Natural killer cell treated with Interleukin-12 subunit alpha and Interleukin-12 subunit beta and Interleukin-15 and Interleukin-18, amount 100 ng/mL, for 72 hours (primary cell): ENCODE measurements around the gene SPHK1. TPM values are rescaled to one million over a fixed set of nuclear protein-coding genes. Genes with fewer than 3 reads are reported as not detected.
"Not testable (repeated sequence)": the region's sequence is repeated elsewhere in the genome, so short reads cannot be mapped to it uniquely, and the experiment has no call there.

Source experiments
- ATAC-seq, 2 donors: fragments of 150-1000 bp; cut with Tn5 transposase in 1 of 2; sonication (Bioruptor Pico), chemical (Tn5 transposase) in 1 of 2; 2 replicates each; pipeline ENCODE4 v1.10.0; 2021
- DNase-seq: peaks from one replicate; pipeline ENCODE4 v3.0.0; 2022; ENCODE audit warnings: low spot score
- H3K27ac Mint-ChIP-seq, 2 donors: 1 replicate in 1 of 2; 2 replicates in 1 of 2; pipeline ENCODE4 v1.8.0; 2022; ENCODE audit warnings: mixed read lengths in 2 of 2, mild to moderate bottlenecking in 1 of 2, moderate library complexity in 1 of 2
- H3K27me3 Mint-ChIP-seq, 2 donors: 1 replicate in 1 of 2; 2 replicates in 1 of 2; pipeline ENCODE4 v1.8.0; 2022; ENCODE audit warnings: mixed read lengths in 2 of 2
- H3K36me3 Mint-ChIP-seq: one replicate; pipeline ENCODE4 v1.8.0; 2022; ENCODE audit warnings: mixed read lengths
- H3K4me1 Mint-ChIP-seq, 2 donors: 1 replicate in 1 of 2; 2 replicates in 1 of 2; pipeline ENCODE4 v1.8.0; 2022; ENCODE audit warnings: low read depth in 2 of 2, mixed read lengths in 2 of 2, mild to moderate bottlenecking in 1 of 2
- H3K4me3 Mint-ChIP-seq: one replicate; pipeline ENCODE4 v1.8.0; 2022; ENCODE audit warnings: mixed read lengths
- H3K9me3 Mint-ChIP-seq: 2 replicates; pipeline ENCODE4 v1.8.0; 2022; ENCODE audit warnings: mixed read lengths
- total RNA-seq, 2 donors: library from RNA; stranded (reverse); gene quantifications; one replicate each; pipeline ENCODE4 v1.2.3, GENCODE V29; 2022

SPHK1 gene, protein sequence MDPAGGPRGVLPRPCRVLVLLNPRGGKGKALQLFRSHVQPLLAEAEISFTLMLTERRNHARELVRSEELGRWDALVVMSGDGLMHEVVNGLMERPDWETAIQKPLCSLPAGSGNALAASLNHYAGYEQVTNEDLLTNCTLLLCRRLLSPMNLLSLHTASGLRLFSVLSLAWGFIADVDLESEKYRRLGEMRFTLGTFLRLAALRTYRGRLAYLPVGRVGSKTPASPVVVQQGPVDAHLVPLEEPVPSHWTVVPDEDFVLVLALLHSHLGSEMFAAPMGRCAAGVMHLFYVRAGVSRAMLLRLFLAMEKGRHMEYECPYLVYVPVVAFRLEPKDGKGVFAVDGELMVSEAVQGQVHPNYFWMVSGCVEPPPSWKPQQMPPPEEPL
- 10 to 100 TPM; 13.9 to 14.5 TPM for total RNA-seq

DNA sequence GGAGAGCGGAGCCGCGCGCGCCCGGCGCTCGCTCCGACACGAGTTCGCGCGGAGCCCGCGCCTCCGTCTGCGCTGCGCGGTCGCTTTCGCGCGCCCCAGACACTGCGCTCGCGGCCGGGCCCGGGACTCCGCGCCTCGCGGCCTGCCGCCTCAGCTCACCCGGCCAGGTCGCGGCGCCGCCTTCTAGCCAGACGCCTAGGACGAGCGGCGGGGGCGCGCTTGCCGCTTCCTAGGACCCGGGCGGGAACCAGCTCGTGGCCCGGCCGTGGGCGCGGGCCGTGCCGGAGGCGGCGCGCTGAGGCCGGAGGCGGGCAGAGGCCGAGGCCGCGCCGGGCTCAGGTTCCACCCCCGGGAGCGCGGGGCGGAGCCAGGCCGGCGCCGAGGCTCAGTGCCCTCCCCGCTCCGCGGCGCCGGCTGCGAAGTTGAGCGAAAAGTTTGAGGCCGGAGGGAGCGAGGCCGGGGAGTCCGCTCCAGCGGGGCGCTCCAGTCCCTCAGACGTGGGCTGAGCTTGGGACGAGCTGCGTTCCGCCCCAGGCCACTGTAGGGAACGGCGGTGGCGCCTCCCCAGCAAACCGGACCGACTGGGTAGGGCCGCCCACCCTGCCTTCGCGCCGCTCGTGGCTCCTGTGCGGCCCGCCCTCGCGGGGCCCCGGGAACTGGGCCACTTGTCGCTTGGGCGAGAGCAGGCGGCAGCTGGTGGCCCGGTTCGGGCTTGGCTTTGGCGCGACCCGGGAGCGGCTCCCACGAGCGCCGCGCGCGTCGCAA lies at the start of gene SPHK1:
SPHK1 (plus strand) TSS at position 388 of the 765 bp plus-strand sequence. CDS start 1,036 bp downstream, outside the sequence.
- Mint-ChIP-seq H3K27me3 (no peaks in the 10 kb centered on the region), H3K9me3 (no peaks in the 10 kb centered on the region), H3K36me3 (no peaks in the 10 kb centered on the region), H3K4me1 (peaks cover 0 to 16% of the 10 kb centered on the region in 2 donors), H3K27ac (peak within 1 kb of the TSS; percentile 79 to 92), H3K4me3 (peak within 1 kb of the TSS; percentile 94)
- DNase-seq: peak; percentile 86
- peak; percentile 86 to 88 for ATAC-seq

DNA sequence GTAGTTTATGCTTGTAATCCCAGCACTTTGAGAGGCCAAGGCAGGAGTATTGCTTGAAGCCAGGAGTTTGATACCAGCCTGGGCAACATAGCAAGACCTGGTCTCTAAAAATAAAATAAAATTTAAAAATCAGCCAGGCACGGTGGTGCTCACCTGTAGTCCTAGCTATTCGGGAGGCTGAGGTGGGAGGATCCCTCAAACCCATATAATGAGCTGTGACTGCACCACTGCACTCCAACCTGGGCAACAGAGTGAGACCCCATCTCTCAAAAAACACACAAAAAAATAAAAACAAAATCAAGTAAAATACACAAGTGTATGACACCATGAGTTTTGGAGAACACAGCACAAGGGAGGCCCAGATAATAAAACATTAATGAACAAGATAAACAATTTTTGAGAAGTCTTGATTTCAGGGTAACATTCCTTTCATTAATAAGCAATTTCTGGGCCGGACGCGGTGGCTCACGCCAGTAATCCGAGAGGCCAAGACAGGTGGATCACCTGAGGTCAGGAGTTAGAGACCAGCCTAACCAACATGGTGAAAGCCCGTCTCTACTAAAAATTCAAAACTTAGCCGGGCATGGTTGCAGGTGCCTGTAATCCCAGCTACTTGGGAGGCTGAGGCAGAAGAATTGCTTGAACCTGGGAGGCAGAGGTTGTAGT lies 48.6 kb upstream of the SPHK1 start:
- ATAC-seq (no peak), DNase-seq (no peak)
- H3K27ac Mint-ChIP-seq: no peak overlapping the region
- peaks cover 0 to 11% of the 10 kb centered on the region in 2 donors for H3K4me1 Mint-ChIP-seq
- no peaks in the 10 kb centered on the region for H3K27me3 Mint-ChIP-seq
- H3K4me3 Mint-ChIP-seq: no peak overlapping the region
- no peaks in the 10 kb centered on the region for H3K36me3 Mint-ChIP-seq
- no peaks in the 10 kb centered on the region for H3K9me3 Mint-ChIP-seq

DNA sequence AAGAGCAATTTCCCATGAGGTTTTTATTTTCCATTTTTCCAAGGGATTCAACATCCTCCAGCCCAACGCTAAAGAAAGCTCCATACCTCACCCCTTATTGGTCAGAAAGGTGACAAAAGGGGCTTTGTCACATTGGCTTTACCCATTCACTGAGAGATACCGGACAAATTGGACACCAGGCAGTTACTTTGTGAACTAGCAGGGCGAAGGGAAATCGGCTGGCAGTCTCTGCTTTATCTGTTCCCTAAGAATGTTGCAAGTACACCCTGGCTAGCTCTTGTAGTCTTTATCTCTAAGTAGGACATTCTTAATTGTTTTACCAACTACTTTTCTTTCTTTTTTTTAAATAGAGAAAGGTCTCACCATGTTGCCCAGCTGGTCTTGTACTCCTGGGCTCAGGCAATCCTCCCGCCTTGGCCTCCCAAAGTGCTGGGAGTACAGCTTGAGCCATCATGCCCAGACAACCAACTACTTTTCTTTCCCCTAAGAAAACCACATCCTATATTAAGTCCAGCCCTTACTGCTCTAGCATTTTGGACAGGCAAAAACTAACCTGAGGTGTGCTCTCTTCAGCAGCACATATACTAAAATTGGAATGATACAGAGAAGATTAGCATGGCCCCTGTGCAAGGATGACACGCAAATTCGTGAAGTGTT lies 47.5 kb upstream of the SPHK1 start:
- H3K4me3 Mint-ChIP-seq: no peak overlapping the region
- no peaks in the 10 kb centered on the region for H3K9me3 Mint-ChIP-seq
- no peaks in the 10 kb centered on the region for H3K27me3 Mint-ChIP-seq
- H3K36me3 Mint-ChIP-seq: peaks cover 1% of the 10 kb centered on the region
- ATAC-seq (no peak), DNase-seq (no peak)
- peaks cover 0 to 11% of the 10 kb centered on the region in 2 donors for H3K4me1 Mint-ChIP-seq
- H3K27ac Mint-ChIP-seq: no peak overlapping the region

- Mint-ChIP-seq H3K4me3 (no peak overlapping the region), H3K9me3 (no peaks in the 10 kb centered on the region), H3K36me3 (peaks cover 6% of the 10 kb centered on the region), H3K27ac (no peak overlapping the region), H3K4me1 (peaks cover 0 to 11% of the 10 kb centered on the region in 2 donors), H3K27me3 (no peaks in the 10 kb centered on the region)
- ATAC-seq: no peak
- DNase-seq: no peak
These were observed 47.0 kb upstream of the SPHK1 start for GRCh38 chr17:76337413-76337777.

- H3K27me3 Mint-ChIP-seq: no peaks in the 10 kb centered on the region
- H3K4me3 Mint-ChIP-seq: no peak overlapping the region
- no peaks in the 10 kb centered on the region for H3K9me3 Mint-ChIP-seq
- no peak for ATAC-seq
- no peak for DNase-seq
- H3K36me3 Mint-ChIP-seq: peaks cover 14% of the 10 kb centered on the region
- H3K4me1 Mint-ChIP-seq: peaks cover 0 to 7% of the 10 kb centered on the region in 2 donors
- H3K27ac Mint-ChIP-seq: no peak overlapping the region
These were observed 43.1 kb upstream of the SPHK1 start for GRCh38 chr17:76341301-76341700.

- Mint-ChIP-seq H3K4me3 (no peak overlapping the region), H3K27ac (no peak overlapping the region), H3K36me3 (peaks cover 28% of the 10 kb centered on the region), H3K4me1 (peaks cover 0 to 7% of the 10 kb centered on the region in 2 donors), H3K27me3 (no peaks in the 10 kb centered on the region), H3K9me3 (no peaks in the 10 kb centered on the region)
- no peak for ATAC-seq
- no peak for DNase-seq
These were observed 41.3 kb upstream of the SPHK1 start for GRCh38 chr17:76343106-76343505.

DNA sequence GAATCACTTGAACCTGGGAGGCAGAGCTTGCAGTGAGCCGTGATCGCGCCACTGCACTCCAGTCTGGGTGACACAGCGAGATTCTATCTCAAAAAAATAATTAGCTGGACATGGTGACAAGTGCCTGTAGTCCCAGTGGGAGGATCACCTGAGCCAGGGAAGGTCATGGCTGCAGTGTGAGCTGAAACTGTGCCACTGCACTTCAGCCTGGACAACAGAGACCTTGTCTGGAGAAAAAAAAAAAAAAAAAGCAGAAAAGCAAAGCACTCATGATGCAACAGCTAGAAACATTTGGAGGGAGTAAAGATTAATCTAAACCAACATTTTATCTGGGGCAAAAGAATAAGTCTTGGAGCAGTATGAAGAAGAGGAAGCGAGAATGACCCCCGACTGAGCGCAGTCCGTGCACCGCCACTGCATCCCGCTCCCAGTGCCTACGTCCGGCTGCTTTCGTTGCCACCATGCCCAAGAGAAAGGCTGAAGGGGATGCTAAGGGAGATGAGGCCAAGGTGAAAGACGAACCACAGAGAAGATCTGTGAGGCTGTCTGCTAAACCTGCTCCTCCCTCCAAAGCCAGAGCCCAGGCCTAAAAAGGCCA lies 38.9 kb upstream of the SPHK1 start:
- Mint-ChIP-seq H3K27me3 (no peaks in the 10 kb centered on the region), H3K9me3 (no peaks in the 10 kb centered on the region), H3K36me3 (peaks cover 28% of the 10 kb centered on the region), H3K4me3 (no peak overlapping the region), H3K4me1 (peaks cover 0 to 7% of the 10 kb centered on the region in 2 donors), H3K27ac (no peak overlapping the region)
- no peak for DNase-seq
- ATAC-seq: no peak

DNA sequence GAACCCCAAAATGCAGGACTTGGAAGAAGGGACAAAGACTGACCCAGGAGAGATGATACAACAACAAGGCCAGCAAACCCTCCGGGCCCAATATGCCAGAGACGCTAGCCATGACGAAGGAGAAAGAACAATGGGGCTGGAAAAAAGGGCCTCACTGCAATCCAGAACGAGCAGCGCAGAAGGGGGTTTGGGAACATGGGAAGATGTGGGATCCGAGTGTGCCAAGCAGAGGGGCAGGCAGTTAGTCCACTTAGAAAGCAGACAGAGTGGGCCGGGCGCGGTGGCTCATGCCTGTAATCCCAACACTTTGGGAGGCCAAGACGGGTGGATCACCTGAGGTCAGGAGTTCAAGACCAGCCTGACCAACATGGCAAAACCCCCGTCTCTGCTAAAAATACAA lies 37.5 kb upstream of the SPHK1 start:
- DNase-seq, H3K9me3 Mint-ChIP-seq, H3K4me3 Mint-ChIP-seq, H3K27ac Mint-ChIP-seq, ATAC-seq, H3K27me3 Mint-ChIP-seq: not testable (repeated sequence)
- peaks cover 5 to 11% of the 10 kb centered on the region in 2 donors for H3K4me1 Mint-ChIP-seq
- peaks cover 26% of the 10 kb centered on the region for H3K36me3 Mint-ChIP-seq

- H3K4me3 Mint-ChIP-seq: no peak overlapping the region
- H3K27ac Mint-ChIP-seq: peak overlapping the region in 1 of 2 donors; percentile 31
- no peaks in the 10 kb centered on the region for H3K27me3 Mint-ChIP-seq
- ATAC-seq (no peak), DNase-seq (no peak)
- H3K9me3 Mint-ChIP-seq: no peaks in the 10 kb centered on the region
- H3K36me3 Mint-ChIP-seq: peaks cover 21% of the 10 kb centered on the region
- peaks cover 26 to 28% of the 10 kb centered on the region in 2 donors for H3K4me1 Mint-ChIP-seq
These were observed 33.9 kb upstream of the SPHK1 start for GRCh38 chr17:76350463-76350862.

GRCh38 chr17:76351526-76352071 lies 32.8 kb upstream of the SPHK1 start:
- Mint-ChIP-seq H3K27me3 (no peaks in the 10 kb centered on the region), H3K27ac (peak overlapping the region in 1 of 2 donors; percentile 22), H3K4me3 (peak overlapping the region; percentile 93), H3K9me3 (no peaks in the 10 kb centered on the region), H3K36me3 (peaks cover 12% of the 10 kb centered on the region), H3K4me1 (peaks cover 26 to 28% of the 10 kb centered on the region in 2 donors)
- DNase-seq (no peak), ATAC-seq (no peak)

- Mint-ChIP-seq H3K36me3 (no peaks in the 10 kb centered on the region), H3K27me3 (no peaks in the 10 kb centered on the region), H3K27ac (peak overlapping the region; percentile 22 to 97), H3K4me1 (peaks cover 22 to 38% of the 10 kb centered on the region in 2 donors), H3K9me3 (no peaks in the 10 kb centered on the region), H3K4me3 (peak overlapping the region; percentile 95)
- DNase-seq (no peak), ATAC-seq (peak; percentile 1 to 10)
These were observed 31.3 kb upstream of the SPHK1 start for GRCh38 chr17:76353004-76353598.

GRCh38 chr17:76353599-76354316 lies 30.7 kb upstream of the SPHK1 start, which contains the start of gene PRPSAP1:
TSS of gene PRPSAP1 (minus strand) at chr17:76353916. CDS start at chr17:76353703, 213 bp downstream.
- no peaks in the 10 kb centered on the region for H3K27me3 Mint-ChIP-seq
- peak within 1 kb of the TSS; percentile 95 for H3K4me3 Mint-ChIP-seq
- H3K27ac Mint-ChIP-seq: peak within 1 kb of the TSS; percentile 94 to 97
- DNase-seq (peak; percentile 88), ATAC-seq (peak; percentile 96 to 98)
- H3K4me1 Mint-ChIP-seq: peaks cover 22 to 38% of the 10 kb centered on the region in 2 donors
- no peaks in the 10 kb centered on the region for H3K36me3 Mint-ChIP-seq
- no peaks in the 10 kb centered on the region for H3K9me3 Mint-ChIP-seq
